PFSK-1 (cell line): ENCODE data around the gene ATM.

Experiments
- FOXP2 ChIP-seq: optimal IDR thresholded peaks from 2 replicates; pipeline ENCODE3; 2011; ENCODE audit warnings: borderline replicate concordance, control low read depth, inconsistent platforms; ENCODE audit not compliant: insufficient read depth; ENCODE audit errors: extremely low read length, extremely low read depth
- POLR2AphosphoS5 ChIP-seq: IDR thresholded peaks from 2 replicates; pipeline ENCODE4 v1.6.1; 2012; ENCODE audit warnings: low read depth, mild to moderate bottlenecking, control low read depth, low read length, moderate library complexity
- REST ChIP-seq, 2 experiments: IDR thresholded peaks; 2 replicates each; pipeline versions ENCODE4 v1.6.1 to v1.8.0; 2011 to 2012; ENCODE audit warnings: low read depth in 2 of 2, low read length in 2 of 2, control low read depth in 1 of 2, inconsistent platforms in 1 of 2, mild to moderate bottlenecking in 1 of 2, moderate library complexity in 1 of 2; ENCODE audit not compliant: insufficient read depth in 1 of 2
- SIN3A ChIP-seq: IDR thresholded peaks from 2 replicates; pipeline ENCODE4 v1.6.1; 2012; ENCODE audit warnings: mild to moderate bottlenecking, low read length, moderate library complexity, borderline replicate concordance; ENCODE audit not compliant: insufficient read depth
- TAF1 ChIP-seq: IDR thresholded peaks from 2 replicates; pipeline ENCODE4 v1.6.1; 2012; ENCODE audit warnings: low read length, control low read depth, borderline replicate concordance; ENCODE audit not compliant: insufficient read depth

GRCh38 chr11:108204929-108205499 is 17.9 kb upstream of the ATM start:
- TF ChIP-seq POLR2AphosphoS5 (no peak), REST (IDR thresholded peaks at IDR 0.05; ENCODE audit: insufficient read depth in 1 of 2, low read depth in 2 of 2, low read length in 2 of 2) (no peak), SIN3A (no peak), FOXP2 (no peak), TAF1 (no peak)
